ENCODE measurements around the gene CARM1.
"Not testable (repeated sequence)": the region's sequence is repeated elsewhere in the genome, so short reads cannot be mapped to it uniquely, and the experiment has no call there.

Gene CARM1

DNA sequence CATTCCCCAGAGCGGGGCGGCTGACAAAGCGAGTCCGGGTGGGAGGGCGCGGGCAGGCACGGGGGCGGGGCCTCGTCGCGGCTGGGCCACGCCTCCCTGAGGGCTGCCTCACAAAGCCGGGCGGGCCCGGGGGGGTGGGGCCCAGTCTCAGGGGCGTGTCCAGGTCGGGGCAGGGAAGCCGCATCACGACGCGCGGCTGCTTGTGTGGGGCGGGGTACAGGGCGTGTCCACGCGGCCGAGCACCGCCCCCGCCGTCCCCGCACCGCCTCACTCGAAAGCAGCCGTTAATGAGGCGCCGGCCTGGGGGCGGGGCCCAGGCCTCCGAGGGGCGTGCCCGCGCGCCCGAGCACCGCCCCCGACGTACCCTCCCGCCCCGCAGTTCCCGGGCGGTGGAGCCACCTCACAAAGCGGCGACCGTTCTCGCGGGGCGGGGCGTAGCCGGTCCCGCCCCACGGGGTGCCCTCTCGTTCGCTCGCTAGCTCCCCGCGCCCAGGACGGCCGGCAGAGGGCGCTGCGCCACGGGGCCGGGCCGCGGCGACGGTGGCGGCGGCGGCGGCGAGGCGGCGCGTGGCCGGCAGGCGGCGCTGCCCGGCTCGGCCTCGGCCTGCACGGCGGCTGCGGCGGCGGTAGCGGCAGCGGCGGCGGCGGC, at the start of gene CARM1:
TSS of gene CARM1 (plus strand) at position 599 of the 649 bp plus-strand sequence. CDS start 150 bp downstream, outside the sequence.
- DNase-seq (ENCODE audit: low read depth, low spot score): no peak

DNA sequence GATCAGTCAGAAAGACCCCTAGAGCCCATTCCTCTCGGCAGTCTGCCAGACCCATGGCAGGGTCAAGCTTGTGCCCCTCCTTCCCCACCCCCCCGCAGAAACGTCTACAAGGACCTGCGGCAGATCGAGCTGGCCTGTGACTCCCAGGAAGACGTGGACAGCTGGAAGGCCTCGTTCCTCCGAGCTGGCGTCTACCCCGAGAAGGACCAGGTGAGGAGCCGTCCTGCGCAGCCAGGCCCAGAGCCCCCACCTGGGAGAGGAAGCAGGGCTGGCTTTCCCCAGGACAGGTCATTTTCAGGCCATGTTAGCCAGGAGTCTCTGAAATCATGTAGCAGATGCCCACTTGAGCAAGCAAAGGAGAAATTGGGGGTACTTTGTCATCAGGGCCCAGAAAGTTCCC, 47.7 kb upstream of the CARM1 start:
- no peak for DNase-seq (ENCODE audit: low read depth, low spot score)

DNA sequence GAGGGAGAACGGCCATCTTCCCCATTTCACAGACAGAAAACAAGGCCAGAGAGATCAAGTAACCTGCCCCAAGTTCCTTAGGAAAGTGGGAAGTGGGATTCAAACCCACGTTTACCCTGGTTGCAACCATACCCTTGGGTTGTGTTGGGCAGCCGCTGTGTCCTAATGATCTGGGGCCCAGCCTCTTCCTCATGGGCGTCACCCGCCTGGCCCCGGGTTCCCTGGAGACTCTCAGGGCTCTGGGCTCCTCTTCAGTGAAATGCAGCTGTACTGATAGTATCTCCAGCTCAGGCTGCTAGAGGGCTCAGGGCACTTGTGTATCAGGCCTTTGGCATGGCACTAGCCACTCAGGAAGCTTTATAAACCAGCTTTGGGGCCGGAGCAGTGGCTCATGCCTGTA, 45.1 kb upstream of the CARM1 start:
- no peak for DNase-seq (ENCODE audit: low read depth, low spot score)

DNA sequence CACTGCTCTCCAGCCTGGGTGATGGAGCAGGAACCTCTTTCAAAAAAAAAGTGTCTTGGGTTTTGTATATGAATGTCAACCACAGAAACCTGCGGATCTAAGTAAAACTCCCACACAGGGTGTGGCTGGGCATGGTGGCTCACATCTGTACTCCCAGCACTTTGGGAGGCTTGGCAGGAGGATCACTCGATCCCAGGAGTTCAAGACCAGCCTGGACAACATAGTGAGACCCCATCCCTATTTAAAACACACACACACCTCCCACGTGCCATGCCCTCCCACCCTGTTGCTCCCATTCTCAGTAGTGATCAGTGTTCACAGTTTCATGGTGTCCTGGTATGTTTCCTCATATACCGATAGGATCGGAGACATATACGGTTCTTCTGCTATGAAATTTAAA, 44.5 kb upstream of the CARM1 start:
- DNase-seq (ENCODE audit: low read depth, low spot score): no peak

DNA sequence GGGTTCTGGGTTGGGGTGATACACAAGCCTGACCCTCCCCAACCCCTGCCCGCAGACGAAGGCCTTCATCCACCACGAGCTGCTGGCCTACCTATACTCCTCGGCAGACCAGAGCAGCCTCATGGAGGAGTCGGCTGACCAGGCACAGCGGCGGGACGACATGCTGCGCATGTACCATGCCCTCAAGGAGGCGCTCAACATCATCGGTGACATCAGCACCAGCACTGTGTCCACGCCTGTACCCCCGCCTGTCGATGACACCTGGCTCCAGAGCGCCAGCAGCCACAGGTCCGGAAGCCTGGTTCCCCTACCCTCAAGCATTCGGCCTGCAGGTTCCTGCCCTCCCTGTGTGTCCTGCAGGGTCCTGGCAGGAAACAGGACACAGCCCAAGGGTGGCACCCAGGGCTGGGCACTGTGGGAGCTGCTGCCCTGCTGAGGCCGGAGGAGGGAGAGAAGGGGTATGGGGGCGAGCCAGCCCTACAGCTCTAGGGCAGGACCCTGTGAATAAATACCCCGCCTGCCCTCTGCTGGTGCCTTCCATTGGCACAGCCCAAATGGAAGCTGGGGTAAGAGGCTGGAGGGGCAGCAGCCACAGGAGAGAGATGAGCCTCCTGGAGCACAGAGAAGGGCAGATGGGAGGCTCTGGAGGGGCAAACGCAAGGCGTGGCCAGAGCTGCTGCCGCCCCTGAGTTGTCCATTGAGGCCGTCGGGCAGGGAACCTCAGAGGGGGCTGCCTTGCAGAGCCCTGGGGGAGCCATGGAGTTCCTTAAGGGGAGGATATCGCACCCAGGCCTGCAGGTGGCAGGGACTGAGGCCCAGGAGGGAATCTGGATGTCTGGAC, 42.2 kb upstream of the CARM1 start:
- no peak for DNase-seq (ENCODE audit: low read depth, low spot score)

DNA sequence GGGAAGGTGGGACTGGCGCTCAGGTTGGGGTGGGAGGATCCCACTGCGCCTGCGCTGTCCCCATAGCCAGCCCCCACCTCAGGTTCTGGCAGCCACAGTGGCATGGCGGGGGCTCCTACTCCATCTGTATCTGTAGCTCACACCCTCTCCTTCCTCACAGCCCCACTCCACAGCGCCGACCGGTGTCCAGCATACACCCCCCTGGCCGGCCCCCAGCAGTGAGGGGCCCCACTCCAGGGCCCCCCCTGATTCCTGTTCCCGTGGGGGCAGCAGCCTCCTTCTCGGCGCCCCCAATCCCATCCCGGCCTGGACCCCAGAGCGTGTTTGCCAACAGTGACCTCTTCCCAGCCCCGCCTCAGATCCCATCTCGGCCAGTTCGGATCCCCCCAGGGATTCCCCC, 41.4 kb upstream of the CARM1 start:
- DNase-seq (ENCODE audit: low read depth, low spot score): no peak

DNA sequence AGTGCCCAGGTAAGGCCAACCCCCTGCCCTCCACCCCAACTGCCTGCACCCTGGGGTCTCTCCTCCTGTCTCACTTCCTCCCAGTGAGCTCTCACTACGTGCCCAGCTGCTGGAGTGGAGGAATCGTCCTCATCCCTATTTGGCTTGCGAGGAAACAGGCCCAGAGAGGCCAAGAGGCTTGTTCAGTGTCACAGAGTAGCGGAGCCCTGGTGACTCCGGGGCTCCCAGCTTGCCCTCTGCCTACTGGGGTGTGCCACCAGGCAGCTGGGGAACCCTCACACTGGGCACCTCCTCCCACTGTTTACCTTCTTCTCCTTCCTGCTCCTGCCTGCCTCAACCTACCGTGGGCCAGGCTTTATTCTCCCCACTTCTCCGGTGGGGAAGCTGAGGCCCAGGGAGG, 41.0 kb upstream of the CARM1 start:
- no peak for DNase-seq (ENCODE audit: low read depth, low spot score)

DNA sequence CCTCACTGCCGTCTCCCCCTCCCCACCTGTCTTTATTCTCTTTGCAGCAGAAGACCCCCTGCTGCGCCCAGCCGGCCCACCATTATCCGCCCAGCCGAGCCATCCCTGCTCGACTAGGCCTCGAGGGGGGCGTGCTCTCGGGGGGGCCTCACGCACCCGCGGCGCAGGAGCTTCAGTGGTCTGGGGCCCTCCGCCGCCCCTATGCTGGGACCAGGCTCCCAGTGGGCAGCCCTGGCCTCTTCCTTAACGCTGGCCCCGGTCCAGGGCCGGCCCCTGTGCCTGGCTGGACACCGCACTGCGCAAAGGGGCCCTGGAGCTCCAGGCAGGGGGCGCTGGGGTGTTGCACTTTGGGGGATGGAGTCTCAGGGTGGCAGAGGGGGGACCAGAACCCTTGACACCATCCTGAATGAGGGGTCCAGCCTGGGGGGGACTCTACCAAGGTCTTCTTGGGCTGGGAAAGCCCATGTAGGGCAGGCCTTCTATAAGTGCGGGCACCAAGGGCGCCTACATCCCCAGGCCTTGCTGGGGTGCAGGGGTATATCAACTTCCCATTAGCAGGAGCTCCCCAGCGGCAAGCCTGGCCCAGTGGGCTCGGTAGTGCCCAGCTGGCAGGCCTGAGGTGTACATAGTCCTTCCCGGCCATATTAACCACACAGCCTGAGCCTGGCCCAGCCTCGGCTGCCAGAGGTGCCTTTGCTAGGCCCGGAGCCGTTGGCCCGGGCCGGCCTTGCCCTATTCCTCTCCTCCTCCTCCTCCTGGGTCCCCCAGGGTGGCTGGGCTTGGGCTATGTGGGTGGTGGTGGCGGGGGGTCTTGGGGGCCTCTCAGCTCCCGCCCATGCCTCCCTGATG, 40.2 kb upstream of the CARM1 start:
- DNase-seq (ENCODE audit: low read depth, low spot score): no peak

DNA sequence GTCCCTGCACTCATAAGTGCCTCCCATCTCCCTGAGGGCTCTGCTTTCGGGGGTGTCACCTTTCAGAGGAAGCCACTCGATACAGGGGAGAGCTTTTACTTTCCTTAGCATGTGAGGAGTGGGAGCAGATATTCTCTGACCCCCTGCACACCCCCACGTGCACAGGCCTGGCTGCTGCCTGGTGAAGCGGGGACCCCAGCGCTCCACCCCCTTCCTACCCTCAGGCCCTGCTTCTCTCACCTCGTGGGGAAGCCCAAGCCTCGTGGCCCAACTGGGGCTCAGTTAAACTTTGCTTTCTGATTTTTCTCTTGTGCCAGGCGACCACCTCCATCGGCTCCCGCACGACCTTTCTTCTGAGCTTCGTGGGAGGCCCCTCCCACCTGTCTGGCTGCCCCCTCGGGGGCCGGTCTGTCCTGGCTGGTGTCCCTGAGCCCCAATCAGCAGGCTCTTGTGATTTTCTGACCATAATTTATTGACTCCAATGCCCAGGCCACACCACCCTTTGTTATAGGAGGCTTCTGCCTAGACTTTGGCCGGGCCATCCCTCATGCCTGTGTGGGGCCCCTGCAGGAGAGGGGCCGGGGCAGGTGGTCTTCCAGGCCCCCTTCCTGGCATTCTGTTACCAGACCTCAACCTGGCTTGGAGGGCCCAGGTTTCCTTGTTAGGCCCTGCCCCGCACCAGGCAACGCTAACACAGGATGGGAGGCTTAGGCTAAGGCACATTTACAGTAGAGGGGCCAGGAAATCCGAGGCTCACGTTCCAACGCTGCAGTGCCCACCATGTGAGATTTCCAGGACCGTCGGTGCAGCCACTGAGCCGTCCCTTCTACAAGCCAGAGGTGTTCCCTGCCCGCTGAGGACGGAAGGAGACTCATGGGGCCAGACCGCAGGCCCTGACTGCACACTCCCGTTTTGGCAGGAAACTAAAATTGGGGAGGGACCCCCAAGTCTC, 39.1 kb upstream of the CARM1 start:
- DNase-seq (ENCODE audit: low read depth, low spot score): no peak

DNA sequence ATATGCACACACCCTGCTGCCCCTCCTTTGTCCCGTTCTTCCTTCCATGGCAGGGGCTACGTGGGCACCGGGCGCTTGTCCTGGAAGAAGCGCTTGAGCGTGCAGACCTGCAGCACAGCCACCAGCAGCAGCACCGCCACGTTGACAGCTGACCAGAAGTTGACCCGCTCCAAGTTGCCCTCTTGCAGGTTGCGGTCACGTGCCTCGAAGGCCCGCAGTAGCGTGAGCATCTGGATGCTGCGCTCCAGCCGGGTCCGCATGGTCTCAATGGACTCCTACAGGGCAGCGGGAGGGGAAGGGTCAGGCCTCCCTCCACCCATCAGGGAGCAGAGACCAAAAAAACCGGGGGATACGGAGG, 38.4 kb upstream of the CARM1 start:
- DNase-seq (ENCODE audit: low read depth, low spot score): no peak

DNA sequence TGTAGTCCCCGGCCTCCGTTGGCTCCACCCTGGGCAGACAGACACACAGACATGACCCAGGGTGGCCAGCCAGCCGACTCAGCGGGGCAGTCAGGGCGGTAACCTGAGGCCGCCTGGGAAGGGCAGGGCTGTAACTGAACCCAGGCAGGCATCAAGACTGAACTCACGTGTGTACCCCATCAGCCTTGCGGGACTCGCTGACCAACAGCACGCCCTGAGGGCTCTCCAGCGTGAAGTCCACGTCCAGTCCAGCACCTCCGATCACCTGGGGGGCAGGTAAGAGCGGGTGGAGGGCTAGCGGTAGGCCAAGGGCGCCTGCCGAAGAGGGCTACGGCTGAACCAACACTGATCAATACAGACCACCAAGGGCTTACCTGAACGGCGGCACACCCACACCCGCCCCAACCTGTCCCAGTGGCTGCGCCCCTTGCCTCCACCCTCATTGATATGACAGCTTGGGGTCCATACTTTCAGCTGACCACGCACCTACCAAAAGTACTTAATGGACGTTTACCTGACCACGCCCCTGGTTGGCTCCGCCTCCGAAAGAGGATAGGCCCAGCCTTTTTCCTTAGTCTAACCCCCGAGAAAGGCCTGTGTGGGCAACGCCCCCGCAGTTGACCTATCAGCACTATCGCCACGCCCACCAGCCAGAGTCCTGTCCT, 36.1 kb upstream of the CARM1 start:
- peak; percentile 96 for DNase-seq (ENCODE audit: low read depth, low spot score)

DNA sequence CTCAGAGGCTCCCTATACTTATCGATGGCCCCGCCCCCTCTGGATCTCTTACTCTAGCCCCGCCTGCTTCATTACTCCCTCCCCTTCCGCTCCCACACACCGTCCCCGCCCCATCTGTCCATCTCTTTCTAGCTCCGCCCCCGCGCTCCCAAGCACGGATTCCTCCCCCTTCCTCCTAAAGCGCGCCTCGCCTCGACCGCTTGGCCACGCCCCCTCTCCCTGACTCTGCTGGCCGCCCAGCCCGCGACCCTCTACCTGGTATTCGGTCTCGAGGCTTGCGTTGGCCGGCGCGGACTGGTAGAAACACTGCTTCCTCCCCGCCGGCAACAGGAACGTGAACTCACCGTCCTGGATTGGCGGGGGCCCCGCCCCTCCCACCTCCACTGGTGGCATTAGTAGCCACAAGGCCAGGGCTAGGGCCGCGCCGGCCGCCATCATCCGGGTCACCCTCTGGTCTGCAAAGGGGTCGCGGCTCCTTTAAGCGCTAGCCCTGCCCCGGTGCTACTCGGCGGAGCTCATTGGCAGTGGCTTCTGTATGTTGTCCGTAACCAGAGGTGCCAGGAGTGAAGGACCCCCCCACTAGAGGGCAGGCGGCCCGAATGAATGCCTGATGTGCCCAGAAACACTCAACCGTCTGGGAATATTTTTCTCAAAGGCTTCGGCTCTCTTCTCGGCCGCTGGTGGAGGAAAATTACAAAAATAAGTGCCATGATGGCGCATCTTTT, 35.4 kb upstream of the CARM1 start, which contains the start of gene TMED1:
TSS of gene TMED1 (minus strand) at position 459 of the 725 bp plus-strand sequence. CDS start at position 438, 21 bp downstream.
- DNase-seq (ENCODE audit: low read depth, low spot score): peak; percentile 86

DNA sequence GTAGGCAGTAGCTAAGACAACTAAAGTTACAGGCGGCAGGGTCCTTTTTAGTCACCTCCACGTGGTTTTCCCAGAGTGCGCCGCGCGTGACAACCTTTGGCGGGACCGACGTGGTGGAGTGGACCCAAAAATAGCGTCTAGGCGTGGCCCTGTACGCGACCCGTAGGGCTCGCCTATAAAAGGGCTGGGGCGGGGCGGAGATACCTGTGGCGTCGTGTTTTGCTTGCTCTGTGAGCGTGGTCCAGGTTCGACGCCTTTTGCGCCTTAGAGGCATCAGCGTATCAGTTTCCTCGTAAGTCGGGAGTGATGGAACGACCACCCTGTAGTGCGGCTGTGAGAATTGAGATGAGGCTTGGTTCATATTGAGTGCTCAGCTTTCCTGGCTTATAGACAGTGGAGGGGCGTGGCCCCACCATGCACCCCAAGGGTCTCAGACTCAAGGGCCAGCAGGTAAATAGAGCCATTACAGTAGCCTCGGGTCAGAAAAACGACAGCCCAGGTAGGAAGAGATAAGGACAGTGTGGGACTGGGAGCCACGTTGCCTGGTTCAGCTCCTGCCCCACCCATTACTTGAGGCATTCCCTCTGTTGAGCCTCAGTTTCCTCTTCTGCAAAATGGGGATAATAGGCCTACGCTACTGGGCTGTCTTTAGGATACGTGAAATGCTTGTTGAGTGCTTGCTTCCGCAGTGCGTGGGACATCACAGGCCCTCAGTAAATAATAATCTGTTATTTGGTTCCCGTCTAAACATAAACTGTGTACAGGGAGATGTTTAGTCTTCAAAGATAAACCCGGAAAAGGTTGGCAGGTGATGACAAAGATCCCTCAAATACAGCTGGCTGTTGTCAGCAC, 34.6 kb upstream of the CARM1 start:
- DNase-seq (ENCODE audit: low read depth, low spot score): peak; percentile 40

DNA sequence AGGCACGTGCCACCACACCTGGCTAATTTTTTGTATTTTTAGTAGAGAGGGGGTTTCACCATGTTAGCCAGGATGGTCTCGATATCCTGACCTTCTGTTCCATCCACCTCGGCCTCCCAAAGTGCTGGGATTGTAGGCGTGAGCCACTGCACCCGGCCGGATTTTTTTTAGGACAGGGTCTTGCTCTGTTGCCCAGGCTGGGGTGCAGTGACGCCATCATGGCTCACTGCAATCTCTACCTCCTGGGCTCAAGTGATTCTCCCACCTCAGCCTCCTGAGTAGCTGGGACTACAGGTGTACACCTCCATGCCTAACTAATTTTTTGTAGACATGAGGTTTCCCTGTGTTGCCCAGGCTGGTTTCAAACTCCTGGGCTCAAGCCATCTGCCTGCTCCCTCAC, 33.7 kb upstream of the CARM1 start:
- not testable (repeated sequence) for DNase-seq (ENCODE audit: low read depth, low spot score)

DNA sequence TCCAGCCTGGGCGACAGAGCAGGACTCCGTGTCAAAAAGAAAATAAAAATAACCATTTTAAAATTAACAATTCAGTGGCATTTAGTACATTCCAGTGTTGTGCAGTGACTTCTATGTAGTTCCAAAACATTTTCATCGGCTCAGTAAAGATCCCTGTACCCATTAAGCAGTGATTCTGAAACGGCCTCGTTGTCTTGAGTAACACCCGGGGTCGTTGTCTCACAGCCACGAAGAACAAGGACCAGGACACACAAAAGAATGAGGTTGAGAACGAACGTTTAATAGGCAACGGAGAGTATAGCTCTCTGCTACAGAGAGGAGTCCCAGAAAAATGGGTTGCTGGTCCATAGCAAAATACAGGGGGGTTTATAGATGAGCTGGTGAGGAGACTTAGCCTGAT, 33.0 kb upstream of the CARM1 start:
- no peak for DNase-seq (ENCODE audit: low read depth, low spot score)

DNA sequence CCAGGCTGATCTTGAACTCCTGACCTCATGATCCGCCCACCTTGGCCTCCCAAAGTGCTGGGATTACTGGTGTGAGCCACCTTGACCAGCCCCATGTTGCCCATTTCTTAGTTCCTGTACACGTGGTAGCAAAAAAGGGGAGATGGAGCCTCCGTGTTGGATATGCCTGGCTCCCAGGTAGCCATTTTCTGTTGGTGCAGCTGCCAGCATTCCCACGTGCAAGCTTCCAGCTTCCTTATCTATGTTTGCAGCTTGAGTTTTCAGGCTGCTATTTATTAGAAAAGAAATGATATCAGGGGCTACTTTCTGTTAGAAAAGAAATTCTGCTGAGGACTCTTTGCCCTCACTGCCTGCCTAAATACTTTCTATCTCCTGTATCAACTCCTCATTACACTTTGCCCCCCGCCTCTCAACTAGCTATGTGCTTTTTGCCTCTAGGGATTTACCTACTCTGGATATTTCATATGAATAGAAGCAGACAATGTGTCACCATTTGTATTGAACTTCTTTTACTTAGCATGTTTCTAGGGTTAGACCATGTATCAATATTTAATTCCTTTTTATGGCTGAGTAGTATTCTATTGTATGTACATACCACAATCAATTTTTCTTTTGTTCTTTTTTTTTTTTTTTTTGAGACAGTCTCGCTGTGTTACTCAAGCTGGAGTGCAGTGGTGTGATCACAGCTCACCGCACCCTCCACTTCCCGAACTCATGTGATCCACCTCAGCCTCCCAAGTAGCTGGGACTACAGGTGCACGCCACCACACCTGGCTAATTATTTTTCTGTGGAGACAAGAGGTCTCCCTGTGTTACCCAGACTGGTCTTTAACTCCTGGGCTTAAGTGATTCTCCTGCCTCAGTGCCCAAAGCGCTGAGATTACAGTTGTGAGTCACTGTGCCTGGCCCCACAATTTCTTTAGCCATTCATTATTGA, 32.0 kb upstream of the CARM1 start:
- no peak for DNase-seq (ENCODE audit: low read depth, low spot score)

DNA sequence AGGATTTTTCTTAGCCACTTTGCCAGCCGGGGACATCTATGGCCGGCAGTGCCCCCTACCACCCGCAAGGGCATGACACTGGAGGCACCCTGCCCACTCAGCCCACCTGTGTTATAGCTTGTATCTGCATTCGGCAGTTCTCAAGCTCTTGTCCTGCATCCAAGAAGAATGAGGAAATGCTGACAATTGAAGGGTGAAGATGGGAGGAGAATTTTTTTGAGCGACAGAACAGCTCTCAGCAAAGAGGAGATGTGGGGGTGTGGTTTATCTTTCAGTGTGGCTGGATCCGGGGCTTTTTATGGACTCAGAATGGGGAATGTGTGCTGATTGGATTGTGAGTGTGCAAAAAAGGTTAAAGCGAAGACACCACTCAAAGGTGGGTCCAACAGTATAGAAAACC, 28.6 kb upstream of the CARM1 start:
- DNase-seq (ENCODE audit: low read depth, low spot score): no peak
